IMR-90 (cell line): Measurements from ENCODE around the gene TAC4. TPM values are rescaled to one million over a fixed set of nuclear protein-coding genes. Genes with fewer than 3 reads are reported as not detected.
A peak's percentile ranks its signal among the peaks of the same experiment; 100 is the strongest.

Experiments
- ATAC-seq: fragments of 200-7000 bp; cut with Tn5 transposase; 2 replicates; pipeline ENCODE4 v1.9.1; 2020; ENCODE audit warnings: low read depth, mild to moderate bottlenecking, moderate library complexity
- BruUV-seq: library from RNA; stranded (reverse); fragments of 400-500 nt; replicated peaks from 2 replicates; lab custom pipeline; 2021; lab: Mats Ljungman, UMichigan
- CTCF ChIA-PET: fragments of 300-600 bp; formaldehyde crosslinking; extraction: SDS; loops from one replicate; lab custom pipeline; 2021; ENCODE audit warnings: antibody characterized with exemption; lab: Yijun Ruan, JAX
- POLR2A ChIA-PET: fragments of 300-600 bp; sonication (Branson Sonifier 250); formaldehyde crosslinking; loops from one replicate; lab custom pipeline; 2022; ENCODE audit warnings: antibody characterized with exemption; ENCODE audit not compliant: unreplicated experiment; lab: Charles Lee
- DNase-seq: peaks from one replicate; pipeline ENCODE4 v3.0.0; 2013
- H2AFZ ChIP-seq: replicated peaks from 2 replicates; pipeline ENCODE3; 2013; ENCODE audit warnings: low read length, mild to moderate bottlenecking; ENCODE audit not compliant: poor library complexity
- H2AK5ac ChIP-seq: 2 replicates; pipeline ENCODE4 v1.6.1; 2013; ENCODE audit warnings: low read depth, low read length, inconsistent platforms
- H2AK9ac ChIP-seq: replicated peaks from 2 replicates; pipeline ENCODE3; 2013; ENCODE audit warnings: mild to moderate bottlenecking, low read depth, low read length, moderate library complexity; ENCODE audit not compliant: poor library complexity
- H2BK120ac ChIP-seq: 2 replicates; pipeline ENCODE4 v1.6.1; 2013; ENCODE audit warnings: low read depth, low read length, inconsistent platforms
- H2BK15ac ChIP-seq: 3 replicates; pipeline ENCODE4 v1.6.1; 2013; ENCODE audit warnings: low read depth, low read length, inconsistent platforms
- H2BK20ac ChIP-seq: 2 replicates; pipeline ENCODE4 v1.6.1; 2013; ENCODE audit warnings: low read depth, mild to moderate bottlenecking, inconsistent platforms, low read length, moderate library complexity
- H2BK5ac ChIP-seq: 2 replicates; pipeline ENCODE4 v1.6.1; 2013; ENCODE audit warnings: mild to moderate bottlenecking, low read depth, low read length, inconsistent platforms; ENCODE audit not compliant: poor library complexity, severe bottlenecking
- H3K14ac ChIP-seq: replicated peaks from 2 replicates; pipeline ENCODE4 v1.6.1; 2013; ENCODE audit warnings: low read depth, low read length, inconsistent platforms
- H3K18ac ChIP-seq: 2 replicates; pipeline ENCODE4 v1.6.1; 2013; ENCODE audit warnings: low read depth, low read length, control low read depth
- H3K23ac ChIP-seq: 2 replicates; pipeline ENCODE4 v1.6.1; 2013; ENCODE audit warnings: low read depth, low read length, inconsistent platforms
- H3K27ac ChIP-seq: 2 replicates; pipeline ENCODE4 v1.5.1; 2013; ENCODE audit warnings: mild to moderate bottlenecking, control low read depth, low read length; ENCODE audit not compliant: insufficient read depth
- H3K27me3 ChIP-seq: 2 replicates; pipeline ENCODE4 v1.6.1; 2013; ENCODE audit warnings: low read length; ENCODE audit not compliant: control insufficient read depth, insufficient read depth
- H3K36me3 ChIP-seq: 2 replicates; pipeline ENCODE4 v1.6.1; 2013; ENCODE audit warnings: low read length, mixed read lengths; ENCODE audit not compliant: control insufficient read depth, insufficient read depth
- H3K4ac ChIP-seq: 2 replicates; pipeline ENCODE4 v1.6.1; 2013; ENCODE audit warnings: low read depth, low read length, inconsistent platforms
- H3K4me1 ChIP-seq: 2 replicates; pipeline ENCODE4 v1.6.1; 2013; ENCODE audit warnings: low read length, mixed read lengths; ENCODE audit not compliant: control insufficient read depth, insufficient read depth
- H3K4me2 ChIP-seq: 2 replicates; pipeline ENCODE4 v1.6.1; 2013; ENCODE audit warnings: low read depth, mild to moderate bottlenecking, control low read depth, low read length, moderate library complexity
- H3K4me3 ChIP-seq: 2 replicates; pipeline ENCODE4 v1.5.1; 2013; ENCODE audit warnings: low read depth, mild to moderate bottlenecking, control low read depth, low read length, moderate library complexity; ENCODE audit not compliant: insufficient read depth
- H3K56ac ChIP-seq: 2 replicates; pipeline ENCODE4 v1.6.1; 2013; ENCODE audit warnings: low read length, inconsistent platforms; ENCODE audit not compliant: insufficient read depth; ENCODE audit errors: extremely low read depth
- H3K79me1 ChIP-seq, 2 experiments: 2 replicates each; pipeline ENCODE4 v1.6.1; 2013; ENCODE audit warnings: low read length in 2 of 2, inconsistent platforms in 1 of 2, low read depth in 1 of 2
- H3K9ac ChIP-seq: 2 replicates; pipeline ENCODE4 v1.6.1; 2013; ENCODE audit warnings: low read depth, low read length, control low read depth
- H3K9me1 ChIP-seq: 2 replicates; pipeline ENCODE4 v1.6.1; 2013; ENCODE audit warnings: low read length, inconsistent platforms; ENCODE audit not compliant: insufficient read depth
- H3K9me3 ChIP-seq: 2 replicates; pipeline ENCODE4 v1.6.1; 2013; ENCODE audit warnings: low read length; ENCODE audit not compliant: control insufficient read depth, insufficient read depth
- H4K20me1 ChIP-seq: 2 replicates; pipeline ENCODE4 v1.6.1; 2013; ENCODE audit warnings: low read length, inconsistent platforms; ENCODE audit not compliant: insufficient read depth
- H4K5ac ChIP-seq: 2 replicates; pipeline ENCODE4 v1.6.1; 2013; ENCODE audit warnings: mild to moderate bottlenecking, low read depth, low read length, control low read depth
- H4K8ac ChIP-seq, 2 experiments: 2 replicates each; pipeline ENCODE4 v1.6.1; 2013; ENCODE audit warnings: low read depth in 2 of 2, low read length in 2 of 2, control low read depth in 1 of 2, inconsistent platforms in 1 of 2
- H4K91ac ChIP-seq: 2 replicates; pipeline ENCODE4 v1.6.1; 2013; ENCODE audit warnings: low read depth, low read length, inconsistent platforms; ENCODE audit not compliant: insufficient read depth
- BHLHE40 ChIP-seq: fragments of 150-350 bp; IDR thresholded peaks from 2 replicates; pipeline ENCODE4 v1.6.1; 2016; ENCODE audit warnings: mild to moderate bottlenecking, low read depth, low read length
- CEBPB ChIP-seq: IDR thresholded peaks from 2 replicates; pipeline ENCODE4 v1.6.1; 2012; ENCODE audit warnings: low read depth, low read length, improper control_type of control experiment
- CHD1 ChIP-seq: IDR thresholded peaks from 2 replicates; pipeline ENCODE4 v1.6.1; 2012; ENCODE audit warnings: low read depth, low read length, improper control_type of control experiment
- ELK1 ChIP-seq: fragments of 150-350 bp; IDR thresholded peaks from 2 replicates; pipeline ENCODE4 v1.6.1; 2016; ENCODE audit warnings: low read depth, mild to moderate bottlenecking, low read length, moderate library complexity, borderline replicate concordance
- FOS ChIP-seq: fragments of 150-350 bp; IDR thresholded peaks from 2 replicates; pipeline ENCODE4 v1.6.1; 2016; ENCODE audit warnings: low read depth, low read length
- MAFK ChIP-seq: IDR thresholded peaks from 2 replicates; pipeline ENCODE4 v1.6.1; 2012; ENCODE audit warnings: low read depth, low read length, improper control_type of control experiment
- MAZ ChIP-seq: IDR thresholded peaks from 2 replicates; pipeline ENCODE4 v1.6.1; 2012; ENCODE audit warnings: low read depth, mild to moderate bottlenecking, low read length, improper control_type of control experiment, moderate library complexity, borderline replicate concordance
- MXI1 ChIP-seq: IDR thresholded peaks from 2 replicates; pipeline ENCODE4 v1.6.1; 2012; ENCODE audit warnings: low read depth, mild to moderate bottlenecking, low read length, moderate library complexity, borderline replicate concordance
- NFE2L2 ChIP-seq: fragments of 150-350 bp; IDR thresholded peaks from 2 replicates; pipeline ENCODE4 v1.6.1; 2016; ENCODE audit warnings: low read depth, mild to moderate bottlenecking, low read length
- POLR2A ChIP-seq: IDR thresholded peaks from 2 replicates; pipeline ENCODE4 v1.6.1; 2012; ENCODE audit warnings: mild to moderate bottlenecking, low read depth, low read length
- RAD21 ChIP-seq: IDR thresholded peaks from 2 replicates; pipeline ENCODE4 v1.6.1; 2012; ENCODE audit warnings: low read length, improper control_type of control experiment
- RCOR1 ChIP-seq: IDR thresholded peaks from 2 replicates; pipeline ENCODE4 v1.6.1; 2012; ENCODE audit warnings: mild to moderate bottlenecking, low read length, improper control_type of control experiment; ENCODE audit not compliant: insufficient replicate concordance
- RFX5 ChIP-seq: IDR thresholded peaks from 2 replicates; pipeline ENCODE4 v1.8.0; 2012; ENCODE audit warnings: low read depth, mild to moderate bottlenecking, low read length, moderate library complexity
- SMC3 ChIP-seq: fragments of 150-350 bp; IDR thresholded peaks from 2 replicates; pipeline ENCODE4 v1.6.1; 2016; ENCODE audit warnings: low read depth, mild to moderate bottlenecking, antibody characterized with exemption, low read length, moderate library complexity
- WGBS, 2 experiments: methylation state at CpG; one replicate each; pipeline versions ENCODE4 v1.1.5 to v1.1.7; 2013; ENCODE audit warnings: missing lambda C conversion rate in 2 of 2; ENCODE audit not compliant: insufficient read length in 1 of 2; ENCODE audit errors: extremely low coverage in 2 of 2; 5-methylcytosine and 5-hydroxymethylcytosine counted together
- dilution Hi-C: fragments of 300-500 bp; cut with HindIII; formaldehyde crosslinking; loops from one replicate; pipeline ENCODE4 v1.14.3; 2018; ENCODE audit warnings: low sequenced_read_pairs; ENCODE audit not compliant: unreplicated experiment
- in situ Hi-C: fragments of 300-500 bp; cut with MboI; formaldehyde crosslinking; loops from 3 replicates; pipeline ENCODE4 v1.14.3; 2019; ENCODE audit warnings: low sequenced_read_pairs, inconsistent platforms, mixed read lengths
- intact Hi-C: fragments of 100-400 bp; cut with micrococcal nuclease; formaldehyde crosslinking; loops from 2 replicates; pipeline ENCODE4 v1.10.0; 2022
- polyA plus RNA-seq, 3 experiments: library from polyadenylated mRNA; depleted of rRNA; stranded (reverse); fragments of >200 nt; gene quantifications; 2 replicates each; pipeline ENCODE4 v1.2.3, GENCODE V29; 2012; ENCODE audit warnings: low replicate concordance in 1 of 3
- total RNA-seq: library from RNA; depleted of rRNA; stranded (reverse); fragments of >200 nt; gene quantifications from 2 replicates; pipeline ENCODE4 v1.2.3, GENCODE V29; 2012
- TF ChIP-seq, protein P1 (sequence below): conservative IDR thresholded peaks from 2 replicates; pipeline ENCODE4 v1.5.1; 2012; ENCODE audit warnings: mild to moderate bottlenecking, low read depth, low read length, improper control_type of control experiment
- TF ChIP-seq, protein P2 (sequence below): fragments of 150-350 bp; IDR thresholded peaks from 2 replicates; pipeline ENCODE4 v1.6.1; 2017; ENCODE audit warnings: mild to moderate bottlenecking, antibody characterized with exemption, low read length, low read depth

TAC4 gene
- total and polyA plus RNA-seq, 2 of the 4 experiments (the other 2 are of a cell fraction), result not detected

DNA sequence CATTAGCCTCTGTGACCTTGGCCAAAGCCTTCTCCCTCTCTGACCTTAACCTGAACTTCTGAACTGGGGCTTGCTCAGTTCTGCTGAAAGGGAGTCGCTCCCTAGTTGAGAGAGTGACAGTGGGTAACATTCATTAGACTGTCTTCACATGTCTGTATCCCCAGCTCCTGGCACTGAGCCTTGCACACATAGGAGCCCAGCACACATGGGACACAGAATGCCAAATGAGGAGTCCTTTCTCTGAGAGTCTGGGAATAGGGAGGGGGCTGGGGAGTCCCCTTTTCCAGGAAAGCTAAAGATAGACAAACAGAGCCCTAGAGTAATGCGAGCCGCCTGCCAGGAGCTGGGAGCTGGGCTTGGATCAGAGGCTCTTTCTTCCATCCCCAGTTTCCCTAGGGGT is 2.5 kb downstream of the TAC4 start:
- no peaks in the 10 kb centered on the region for H3K36me3 ChIP-seq
- H3K18ac ChIP-seq, result no peak overlapping the region
- peak overlapping the region; percentile 30 for H2AK9ac ChIP-seq
- H3K9ac ChIP-seq, result no peak overlapping the region
- no peak overlapping the region for H3K4me2 ChIP-seq
- H3K27me3 ChIP-seq, result no peaks in the 10 kb centered on the region; the same call in 1 of the 2 replicates
- peak overlapping the region; percentile 15; the same call in 1 of the 2 replicates for H4K91ac ChIP-seq
- H2BK15ac ChIP-seq, result no peak overlapping the region
- ATAC-seq, result peak; percentile 36
- CTCF ChIA-PET, result no interaction called here
- H3K79me1 ChIP-seq, result no peaks in the 10 kb centered on the region
- H4K8ac ChIP-seq, result no peak overlapping the region
- H2BK5ac ChIP-seq, result no peak overlapping the region
- no peak overlapping the region for H3K23ac ChIP-seq
- H2BK20ac ChIP-seq, result no peak overlapping the region
- no peak overlapping the region for H2AFZ ChIP-seq
- H3K27ac ChIP-seq, result no peak overlapping the region
- in situ Hi-C loops, result loop anchor here (5.0 kb wide), 2 partner anchors 138 to 273 kb away; partner anchors contain the start of gene SLC35B1
- H3K4me3 ChIP-seq, result no peak overlapping the region
- H3K4ac ChIP-seq, result no peak overlapping the region
- H3K9me1 ChIP-seq, result peaks cover 5% of the 10 kb centered on the region
- no peaks in the 10 kb centered on the region for H3K9me3 ChIP-seq
- dilution Hi-C loops, result no loop called here
- WGBS, 2 experiments, result no CpG with 5 or more reads among the region's 3 CpGs
- no peak overlapping the region for H3K14ac ChIP-seq
- H2AK5ac ChIP-seq, result no peak overlapping the region
- peaks cover 6% of the 10 kb centered on the region; the same call in 1 of the 2 replicates for H3K4me1 ChIP-seq
- POLR2A ChIA-PET, result no interaction called here
- intact Hi-C loops, result no loop called here
- BruUV-seq, result no TSS peak
- H3K56ac ChIP-seq, result no peak overlapping the region
- TF ChIP-seq, protein P1, sequence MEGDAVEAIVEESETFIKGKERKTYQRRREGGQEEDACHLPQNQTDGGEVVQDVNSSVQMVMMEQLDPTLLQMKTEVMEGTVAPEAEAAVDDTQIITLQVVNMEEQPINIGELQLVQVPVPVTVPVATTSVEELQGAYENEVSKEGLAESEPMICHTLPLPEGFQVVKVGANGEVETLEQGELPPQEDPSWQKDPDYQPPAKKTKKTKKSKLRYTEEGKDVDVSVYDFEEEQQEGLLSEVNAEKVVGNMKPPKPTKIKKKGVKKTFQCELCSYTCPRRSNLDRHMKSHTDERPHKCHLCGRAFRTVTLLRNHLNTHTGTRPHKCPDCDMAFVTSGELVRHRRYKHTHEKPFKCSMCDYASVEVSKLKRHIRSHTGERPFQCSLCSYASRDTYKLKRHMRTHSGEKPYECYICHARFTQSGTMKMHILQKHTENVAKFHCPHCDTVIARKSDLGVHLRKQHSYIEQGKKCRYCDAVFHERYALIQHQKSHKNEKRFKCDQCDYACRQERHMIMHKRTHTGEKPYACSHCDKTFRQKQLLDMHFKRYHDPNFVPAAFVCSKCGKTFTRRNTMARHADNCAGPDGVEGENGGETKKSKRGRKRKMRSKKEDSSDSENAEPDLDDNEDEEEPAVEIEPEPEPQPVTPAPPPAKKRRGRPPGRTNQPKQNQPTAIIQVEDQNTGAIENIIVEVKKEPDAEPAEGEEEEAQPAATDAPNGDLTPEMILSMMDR, result no peak
- TF ChIP-seq CEBPB, result no peak
- no peak for TF ChIP-seq RAD21
- TF ChIP-seq SMC3, result no peak
- no peak for TF ChIP-seq FOS
- TF ChIP-seq RCOR1, result no peak
- TF ChIP-seq ELK1, result no peak
- TF ChIP-seq MXI1, result no peak
- TF ChIP-seq RFX5, result no peak
- TF ChIP-seq MAZ, result no peak
- no peak for TF ChIP-seq NFE2L2
- no peak for TF ChIP-seq MAFK
- TF ChIP-seq CHD1, result no peak
- TF ChIP-seq POLR2A, result no peak
- no peak for TF ChIP-seq BHLHE40
- TF ChIP-seq, protein P2, sequence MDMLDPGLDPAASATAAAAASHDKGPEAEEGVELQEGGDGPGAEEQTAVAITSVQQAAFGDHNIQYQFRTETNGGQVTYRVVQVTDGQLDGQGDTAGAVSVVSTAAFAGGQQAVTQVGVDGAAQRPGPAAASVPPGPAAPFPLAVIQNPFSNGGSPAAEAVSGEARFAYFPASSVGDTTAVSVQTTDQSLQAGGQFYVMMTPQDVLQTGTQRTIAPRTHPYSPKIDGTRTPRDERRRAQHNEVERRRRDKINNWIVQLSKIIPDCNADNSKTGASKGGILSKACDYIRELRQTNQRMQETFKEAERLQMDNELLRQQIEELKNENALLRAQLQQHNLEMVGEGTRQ, result no peak
- no peak for DNase-seq
- H2BK120ac ChIP-seq, result no peak overlapping the region
- H4K5ac ChIP-seq, result no peak overlapping the region
- H4K20me1 ChIP-seq, result no peaks in the 10 kb centered on the region
